SK-N-SH (cell line): ENCODE measurements around the gene PHF20. TPM values are rescaled to one million over a fixed set of nuclear protein-coding genes. Genes with fewer than 3 reads are reported as not detected.

Source experiments
- CTCF ChIA-PET: fragments of 300-600, 350-600 bp; formaldehyde crosslinking; extraction: SDS; loops from one replicate; lab custom pipeline; 2021; lab: Yijun Ruan, JAX
- POLR2A ChIA-PET: fragments of 350-600 bp; sonication (Branson Sonifier 250); formaldehyde crosslinking; extraction: SDS; loops from one replicate; lab custom pipeline; 2020; ENCODE audit warnings: antibody characterized with exemption, inconsistent platforms; lab: Yijun Ruan, JAX
- DNase-seq: peaks from one replicate; pipeline ENCODE4 v3.0.0; 2012
- H2AFZ ChIP-seq: fragments of 200-600 bp; sonication (generic); 2 replicates; pipeline ENCODE4 v1.8.1; 2016; ENCODE audit warnings: antibody characterized with exemption, mild to moderate bottlenecking, low read depth
- H3F3A ChIP-seq: fragments of 200-600 bp; sonication (generic); replicated peaks from 2 replicates; pipeline ENCODE3; 2016; ENCODE audit warnings: antibody characterized with exemption, mild to moderate bottlenecking; ENCODE audit not compliant: insufficient read depth
- H3K27ac ChIP-seq, 2 experiments: fragments of 200-500 bp in 1 of 2; fragments of 200-600 bp in 1 of 2; sonication (Bioruptor generic) in 1 of 2; sonication (generic), shearing (Covaris generic) in 1 of 2; 2 replicates each; pipeline versions ENCODE4 v1.5.1 to v1.6.1; 2014 to 2016; ENCODE audit warnings: low read depth in 2 of 2, inconsistent platforms in 1 of 2, low read length in 1 of 2, mild to moderate bottlenecking in 1 of 2, mixed read lengths in 1 of 2
- H3K27me3 ChIP-seq: fragments of 200-600 bp; sonication (generic), shearing (Covaris generic); 2 replicates; pipeline ENCODE4 v1.6.1; 2016; ENCODE audit warnings: mixed run types; ENCODE audit not compliant: insufficient read depth
- H3K36me3 ChIP-seq, 2 experiments: fragments of 200-500 bp in 1 of 2; fragments of 200-600 bp in 1 of 2; sonication (Bioruptor generic) in 1 of 2; sonication (generic) in 1 of 2; replicated peaks in 1 of 2; 2 replicates each; pipeline versions ENCODE3 to v1.5.1; 2014 to 2016; ENCODE audit warnings: low read length in 1 of 2, mild to moderate bottlenecking in 1 of 2; ENCODE audit not compliant: insufficient read depth in 2 of 2, control insufficient read depth in 1 of 2
- H3K4me1 ChIP-seq, 2 experiments: fragments of 200-500 bp in 1 of 2; fragments of 200-600 bp in 1 of 2; sonication (Bioruptor generic) in 1 of 2; sonication (generic), shearing (Covaris generic) in 1 of 2; 2 replicates each; pipeline versions ENCODE4 v1.5.1 to v1.6.1; 2014 to 2016; ENCODE audit warnings: low read depth in 1 of 2, low read length in 1 of 2, mixed run types in 1 of 2; ENCODE audit not compliant: insufficient read depth in 2 of 2, control insufficient read depth in 1 of 2
- H3K4me2 ChIP-seq: fragments of 200-600 bp; sonication (generic), shearing (Covaris generic); 2 replicates; pipeline ENCODE4 v1.6.1; 2017; ENCODE audit warnings: mixed run types
- H3K4me3 ChIP-seq, 2 experiments: fragments of 200-500 bp in 1 of 2; fragments of 200-600 bp in 1 of 2; sonication (Bioruptor generic) in 1 of 2; sonication (generic), shearing (Covaris generic) in 1 of 2; 2 replicates each; pipeline versions ENCODE4 v1.5.1 to v1.8.1; 2014 to 2016; ENCODE audit warnings: low read depth in 2 of 2, inconsistent platforms in 1 of 2, low read length in 1 of 2, mild to moderate bottlenecking in 1 of 2, mixed read lengths in 1 of 2, moderate library complexity in 1 of 2
- H3K79me2 ChIP-seq: fragments of 200-600 bp; sonication (generic); 2 replicates; pipeline ENCODE4 v1.8.1; 2017; ENCODE audit warnings: mild to moderate bottlenecking; ENCODE audit not compliant: insufficient read depth
- H3K9ac ChIP-seq: fragments of 200-600 bp; sonication (generic); 2 replicates; pipeline ENCODE4 v1.6.1; 2017; ENCODE audit warnings: mixed run types
- H3K9me2 ChIP-seq: fragments of 200-600 bp; sonication (generic); 2 replicates; pipeline ENCODE4 v1.6.1; 2017; ENCODE audit warnings: mixed run types
- H3K9me3 ChIP-seq: fragments of 200-600 bp; sonication (generic); 2 replicates; pipeline ENCODE4 v1.6.1; 2017; ENCODE audit warnings: mixed run types, mild to moderate bottlenecking, moderate library complexity
- H4K20me1 ChIP-seq: fragments of 200-600 bp; sonication (generic); 2 replicates; pipeline ENCODE4 v1.6.1; 2017; ENCODE audit warnings: mild to moderate bottlenecking, mixed run types; ENCODE audit not compliant: insufficient read depth
- CHD2 ChIP-seq: fragments of 150-350 bp; IDR thresholded peaks from 2 replicates; pipeline ENCODE4 v1.6.1; 2018; ENCODE audit warnings: low read length; ENCODE audit not compliant: partially characterized antibody
- ELF1 ChIP-seq: IDR thresholded peaks from 2 replicates; pipeline ENCODE4 v1.4.0; 2012
- EP300 ChIP-seq, 2 experiments: IDR thresholded peaks; 2 replicates each; pipeline versions ENCODE4 v1.4.0 to v1.6.1; 2012; ENCODE audit warnings: borderline replicate concordance in 1 of 2, low read depth in 1 of 2, low read length in 1 of 2
- FOXJ3 ChIP-seq: sonication (generic); formaldehyde crosslinking; IDR thresholded peaks from 2 replicates; pipeline ENCODE4 v1.5.1; 2020; ENCODE audit warnings: mild to moderate bottlenecking, missing genetic modification reagents
- MEF2A ChIP-seq: IDR thresholded peaks from 2 replicates; pipeline ENCODE4 v1.4.0; 2012; ENCODE audit warnings: low read depth, borderline replicate concordance
- MXI1 ChIP-seq: IDR thresholded peaks from 2 replicates; pipeline ENCODE4 v1.6.1; 2012; ENCODE audit warnings: mild to moderate bottlenecking, low read depth, low read length, improper control_type of control experiment
- NFIC ChIP-seq: IDR thresholded peaks from 2 replicates; pipeline ENCODE4 v1.4.0; 2012; ENCODE audit warnings: borderline replicate concordance
- NRF1 ChIP-seq: IDR thresholded peaks from 2 replicates; pipeline ENCODE4 v1.6.1; 2012; ENCODE audit warnings: low read depth, mild to moderate bottlenecking, low read length
- RAD21 ChIP-seq: IDR thresholded peaks from 2 replicates; pipeline ENCODE4 v1.6.1; 2012; ENCODE audit warnings: mild to moderate bottlenecking, low read length
- RCOR1 ChIP-seq: fragments of 150-350 bp; IDR thresholded peaks from 2 replicates; pipeline ENCODE4 v1.6.1; 2017; ENCODE audit warnings: antibody characterized with exemption, low read length
- TAF1 ChIP-seq: IDR thresholded peaks from 2 replicates; pipeline ENCODE4 v1.6.1; 2012; ENCODE audit warnings: low read depth, mild to moderate bottlenecking, low read length, moderate library complexity, borderline replicate concordance
- USF2 ChIP-seq: fragments of 150-350 bp; IDR thresholded peaks from 2 replicates; pipeline ENCODE4 v1.6.1; 2017; ENCODE audit warnings: antibody characterized with exemption, low read length, low read depth, borderline replicate concordance
- WGBS: methylation state at CpG from one replicate; pipeline ENCODE4 v1.1.6; 2017; ENCODE audit warnings: low lambda C conversion rate; 5-methylcytosine and 5-hydroxymethylcytosine counted together
- polyA plus RNA-seq, 3 experiments: library from polyadenylated mRNA; depleted of rRNA; stranded (reverse); fragments of >200 nt; gene quantifications; 2 replicates each; pipeline ENCODE4 v1.2.3, GENCODE V29; 2012
- TF ChIP-seq, protein P1 (sequence below): fragments of 200-600 bp; sonication (generic); IDR thresholded peaks from 2 replicates; pipeline ENCODE4 v1.6.1; 2017; ENCODE audit warnings: antibody characterized with exemption, mild to moderate bottlenecking, moderate library complexity

The PHF20 gene
- polyA plus RNA-seq, 1 of the 3 experiments (the other 2 are of a cell fraction): 23.8 TPM

GRCh38 chr20:35828434-35828833 is 56.6 kb downstream of the PHF20 start:
- TF ChIP-seq MXI1 (peak; percentile 37; the same call in 1 of the 2 replicates), RCOR1 (0 out of 2 replicates have a peak, but pooled peaks have one; percentile 11), MEF2A (no peak)
- TF ChIP-seq, all 33 proteins: peak for 2
- peaks cover 68% of the 10 kb centered on the region for H3K79me2 ChIP-seq
- H3K27me3 ChIP-seq: no peaks in the 10 kb centered on the region
- no peak overlapping the region for H3K4me2 ChIP-seq
- no peak overlapping the region for H2AFZ ChIP-seq
- H3K9ac ChIP-seq: no peak overlapping the region
- no peak overlapping the region for H3K4me3 ChIP-seq
- peak overlapping the region in 1 of 2 experiments; percentile 3; a peak in 1 of 4 replicates for H3K27ac ChIP-seq
- H3K4me1 ChIP-seq: peaks cover 0 to 3% of the 10 kb centered on the region in 2 experiments; a peak in 1 of 4 replicates
- peaks cover 2% of the 10 kb centered on the region for H3F3A ChIP-seq
- WGBS: 80% methylated on average over 3 of the region's 3 CpGs
- ChIA-PET CTCF (no interaction called here), POLR2A (no interaction called here)
- H4K20me1 ChIP-seq: no peaks in the 10 kb centered on the region
- peaks cover 0 to 14% of the 10 kb centered on the region in 2 experiments for H3K36me3 ChIP-seq
- DNase-seq: peak; percentile 31
- H3K9me3 ChIP-seq: no peaks in the 10 kb centered on the region
- no peaks in the 10 kb centered on the region for H3K9me2 ChIP-seq

- no peak overlapping the region for H3K4me3 ChIP-seq
- H3K4me2 ChIP-seq: no peak overlapping the region
- no peaks in the 10 kb centered on the region for H3K27me3 ChIP-seq
- no peak for DNase-seq
- H3F3A ChIP-seq: peaks cover 2% of the 10 kb centered on the region
- H3K9ac ChIP-seq: no peak overlapping the region
- H3K9me3 ChIP-seq: no peaks in the 10 kb centered on the region
- no peak overlapping the region for H3K27ac ChIP-seq
- no peaks in the 10 kb centered on the region for H3K9me2 ChIP-seq
- H2AFZ ChIP-seq: no peak overlapping the region
- ChIA-PET POLR2A (no interaction called here), CTCF (no interaction called here)
- H3K36me3 ChIP-seq: peaks cover 0 to 9% of the 10 kb centered on the region in 2 experiments
- H4K20me1 ChIP-seq: no peaks in the 10 kb centered on the region
- peaks cover 66% of the 10 kb centered on the region for H3K79me2 ChIP-seq
- WGBS: 98% methylated on average over 4 of the region's 4 CpGs
- TF ChIP-seq FOXJ3 (CRISPR knock-in tag) (no peak), RAD21 (no peak), ELF1 (no peak), TAF1 (no peak), EP300 (IDR thresholded peaks at IDR 0.05; ENCODE audit: borderline replicate concordance in 1 of 2, low read depth in 1 of 2, low read length in 1 of 2) (no peak), NRF1 (no peak), USF2 (no peak), CHD2 (no peak), NFIC (no peak)
- TF ChIP-seq, protein P1, sequence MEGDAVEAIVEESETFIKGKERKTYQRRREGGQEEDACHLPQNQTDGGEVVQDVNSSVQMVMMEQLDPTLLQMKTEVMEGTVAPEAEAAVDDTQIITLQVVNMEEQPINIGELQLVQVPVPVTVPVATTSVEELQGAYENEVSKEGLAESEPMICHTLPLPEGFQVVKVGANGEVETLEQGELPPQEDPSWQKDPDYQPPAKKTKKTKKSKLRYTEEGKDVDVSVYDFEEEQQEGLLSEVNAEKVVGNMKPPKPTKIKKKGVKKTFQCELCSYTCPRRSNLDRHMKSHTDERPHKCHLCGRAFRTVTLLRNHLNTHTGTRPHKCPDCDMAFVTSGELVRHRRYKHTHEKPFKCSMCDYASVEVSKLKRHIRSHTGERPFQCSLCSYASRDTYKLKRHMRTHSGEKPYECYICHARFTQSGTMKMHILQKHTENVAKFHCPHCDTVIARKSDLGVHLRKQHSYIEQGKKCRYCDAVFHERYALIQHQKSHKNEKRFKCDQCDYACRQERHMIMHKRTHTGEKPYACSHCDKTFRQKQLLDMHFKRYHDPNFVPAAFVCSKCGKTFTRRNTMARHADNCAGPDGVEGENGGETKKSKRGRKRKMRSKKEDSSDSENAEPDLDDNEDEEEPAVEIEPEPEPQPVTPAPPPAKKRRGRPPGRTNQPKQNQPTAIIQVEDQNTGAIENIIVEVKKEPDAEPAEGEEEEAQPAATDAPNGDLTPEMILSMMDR: no peak
- TF ChIP-seq, all 33 proteins: peak for 0
- peaks cover 0 to 3% of the 10 kb centered on the region in 2 experiments; a peak in 1 of 4 replicates for H3K4me1 ChIP-seq
These were observed 57.1 kb downstream of the PHF20 start for GRCh38 chr20:35828916-35829315.
